DLD1 (cell line): Measurements from ENCODE around the gene ANXA1.

Experiments
- in situ Hi-C: cut with HindIII; loops from 2 replicates; pipeline ENCODE4 v1.10.0; 2017; ENCODE audit warnings: low sequenced_read_pairs

The ANXA1 gene

GRCh38 chr9:73204936-73205335, 53.3 kb downstream of the ANXA1 start:
- in situ Hi-C loops, result no loop called here

GRCh38 chr9:73206851-73207250, 55.2 kb downstream of the ANXA1 start:
- in situ Hi-C loops, result no loop called here

- in situ Hi-C loops, result no loop called here
Observed at GRCh38 chr9:73210886-73211666, 59.4 kb downstream of the ANXA1 start.

GRCh38 chr9:73213300-73213699, 61.6 kb downstream of the ANXA1 start:
- in situ Hi-C loops, result no loop called here

- in situ Hi-C loops, result no loop called here
Observed at GRCh38 chr9:73215249-73215648, 63.6 kb downstream of the ANXA1 start.

GRCh38 chr9:73216100-73216499, 64.4 kb downstream of the ANXA1 start:
- in situ Hi-C loops, result no loop called here
